Measurements from ENCODE around the gene IMPA2. TPM values are rescaled to one million over a fixed set of nuclear protein-coding genes. Genes with fewer than 3 reads are reported as not detected.

The IMPA2 gene
- total RNA-seq, 1 experiment from 2014 or later: 34.8 TPM

- TF ChIP-seq, protein P1, sequence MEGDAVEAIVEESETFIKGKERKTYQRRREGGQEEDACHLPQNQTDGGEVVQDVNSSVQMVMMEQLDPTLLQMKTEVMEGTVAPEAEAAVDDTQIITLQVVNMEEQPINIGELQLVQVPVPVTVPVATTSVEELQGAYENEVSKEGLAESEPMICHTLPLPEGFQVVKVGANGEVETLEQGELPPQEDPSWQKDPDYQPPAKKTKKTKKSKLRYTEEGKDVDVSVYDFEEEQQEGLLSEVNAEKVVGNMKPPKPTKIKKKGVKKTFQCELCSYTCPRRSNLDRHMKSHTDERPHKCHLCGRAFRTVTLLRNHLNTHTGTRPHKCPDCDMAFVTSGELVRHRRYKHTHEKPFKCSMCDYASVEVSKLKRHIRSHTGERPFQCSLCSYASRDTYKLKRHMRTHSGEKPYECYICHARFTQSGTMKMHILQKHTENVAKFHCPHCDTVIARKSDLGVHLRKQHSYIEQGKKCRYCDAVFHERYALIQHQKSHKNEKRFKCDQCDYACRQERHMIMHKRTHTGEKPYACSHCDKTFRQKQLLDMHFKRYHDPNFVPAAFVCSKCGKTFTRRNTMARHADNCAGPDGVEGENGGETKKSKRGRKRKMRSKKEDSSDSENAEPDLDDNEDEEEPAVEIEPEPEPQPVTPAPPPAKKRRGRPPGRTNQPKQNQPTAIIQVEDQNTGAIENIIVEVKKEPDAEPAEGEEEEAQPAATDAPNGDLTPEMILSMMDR (IDR thresholded peaks at IDR 0.05; ENCODE audit: unreplicated experiment): no peak
- Mint-ChIP-seq H3K9me3 (ENCODE audit: low read depth, unreplicated experiment) (no peaks in the 10 kb centered on the region), H3K27me3 (ENCODE audit: unreplicated experiment) (no peaks in the 10 kb centered on the region), H3K4me3 (ENCODE audit: low read depth, unreplicated experiment) (no peak overlapping the region), H3K27ac (ENCODE audit: unreplicated experiment) (no peak overlapping the region), H3K36me3 (ENCODE audit: insufficient read depth, unreplicated experiment) (no peaks in the 10 kb centered on the region), H3K4me1 (ENCODE audit: low read depth, unreplicated experiment) (peaks cover 12% of the 10 kb centered on the region)
- DNase-seq: no peak
- intact Hi-C loops (cut with micrococcal nuclease; ENCODE audit: unreplicated experiment): no loop called here
- no TSS peak for BruUV-seq (replicated peaks)
- CTCF ChIA-PET: interaction anchor here (1.1 kb wide), 1 partner anchor 17 kb away, joined by 3 read pairs; no protein-coding TSS in a partner anchor
These were observed 30.7 kb downstream of the IMPA2 start for GRCh38 chr18:12011957-12012549.

GRCh38 chr18:12012697-12013096, 31.4 kb downstream of the IMPA2 start:
- intact Hi-C loops (cut with micrococcal nuclease; ENCODE audit: unreplicated experiment): no loop called here
- H3K27me3 Mint-ChIP-seq (ENCODE audit: unreplicated experiment): no peaks in the 10 kb centered on the region
- no peaks in the 10 kb centered on the region for H3K9me3 Mint-ChIP-seq (ENCODE audit: low read depth, unreplicated experiment)
- no peak overlapping the region for H3K4me3 Mint-ChIP-seq (ENCODE audit: low read depth, unreplicated experiment)
- CTCF ChIA-PET: interaction anchor here (1.1 kb wide), 1 partner anchor 18 kb away, joined by 3 read pairs; no protein-coding TSS in a partner anchor
- DNase-seq: no peak
- no peak overlapping the region for H3K27ac Mint-ChIP-seq (ENCODE audit: unreplicated experiment)
- no TSS peak for BruUV-seq (replicated peaks)
- TF ChIP-seq, protein P1 (IDR thresholded peaks at IDR 0.05; ENCODE audit: unreplicated experiment): no peak
- peaks cover 12% of the 10 kb centered on the region for H3K4me1 Mint-ChIP-seq (ENCODE audit: low read depth, unreplicated experiment)
- peaks cover 2% of the 10 kb centered on the region for H3K36me3 Mint-ChIP-seq (ENCODE audit: insufficient read depth, unreplicated experiment)

- intact Hi-C loops (cut with micrococcal nuclease; ENCODE audit: unreplicated experiment): no loop called here
- peaks cover 9% of the 10 kb centered on the region for H3K36me3 Mint-ChIP-seq (ENCODE audit: insufficient read depth, unreplicated experiment)
- no peak overlapping the region for H3K27ac Mint-ChIP-seq (ENCODE audit: unreplicated experiment)
- no peaks in the 10 kb centered on the region for H3K9me3 Mint-ChIP-seq (ENCODE audit: low read depth, unreplicated experiment)
- TF ChIP-seq, protein P1 (IDR thresholded peaks at IDR 0.05; ENCODE audit: unreplicated experiment): no peak
- no peak overlapping the region for H3K4me3 Mint-ChIP-seq (ENCODE audit: low read depth, unreplicated experiment)
- CTCF ChIA-PET: no interaction called here
- H3K4me1 Mint-ChIP-seq (ENCODE audit: low read depth, unreplicated experiment): peaks cover 12% of the 10 kb centered on the region
- no TSS peak for BruUV-seq (replicated peaks)
- DNase-seq: no peak
- H3K27me3 Mint-ChIP-seq (ENCODE audit: unreplicated experiment): no peaks in the 10 kb centered on the region
These were observed 32.0 kb downstream of the IMPA2 start for GRCh38 chr18:12013186-12013916.

DNA sequence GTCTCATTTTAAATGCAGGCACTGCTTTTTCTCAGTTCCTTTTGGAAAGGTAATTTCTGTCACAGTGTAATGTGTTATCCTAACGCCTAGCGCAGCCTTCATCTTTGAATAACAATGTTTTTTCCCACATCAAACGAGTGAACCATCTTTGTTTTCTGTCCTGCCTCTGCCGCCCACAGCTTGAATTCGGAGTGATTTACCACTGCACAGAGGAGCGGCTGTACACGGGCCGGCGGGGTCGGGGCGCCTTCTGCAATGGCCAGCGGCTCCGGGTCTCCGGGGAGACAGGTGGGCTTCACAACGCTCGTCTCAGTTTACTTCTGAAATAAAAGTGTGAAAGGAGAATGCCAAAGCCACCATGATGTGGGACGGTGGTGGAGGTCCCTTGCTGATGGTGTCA, 32.8 kb downstream of the IMPA2 start:
- Mint-ChIP-seq H3K4me1 (ENCODE audit: low read depth, unreplicated experiment) (peaks cover 12% of the 10 kb centered on the region), H3K9me3 (ENCODE audit: low read depth, unreplicated experiment) (no peaks in the 10 kb centered on the region), H3K36me3 (ENCODE audit: insufficient read depth, unreplicated experiment) (peaks cover 10% of the 10 kb centered on the region), H3K27ac (ENCODE audit: unreplicated experiment) (no peak overlapping the region), H3K4me3 (ENCODE audit: low read depth, unreplicated experiment) (no peak overlapping the region), H3K27me3 (ENCODE audit: unreplicated experiment) (no peaks in the 10 kb centered on the region)
- CTCF ChIA-PET: no interaction called here
- no peak for DNase-seq
- intact Hi-C loops (cut with micrococcal nuclease; ENCODE audit: unreplicated experiment): no loop called here
- TF ChIP-seq, protein P1 (IDR thresholded peaks at IDR 0.05; ENCODE audit: unreplicated experiment): no peak
- no TSS peak for BruUV-seq (replicated peaks)
